GM21723 (cell line): ENCODE data around the gene STOML1.
"Not testable (repeated sequence)": the region's sequence is repeated elsewhere in the genome, so short reads cannot be mapped to it uniquely, and the experiment has no call there.

Experiments used
- ATAC-seq: cut with Tn5 transposase; IDR thresholded peaks from one replicate; pipeline ENCODE4 v1.9.1; 2021; ENCODE audit warnings: mild to moderate bottlenecking, moderate library complexity; ENCODE audit not compliant: unreplicated experiment

The STOML1 gene

DNA sequence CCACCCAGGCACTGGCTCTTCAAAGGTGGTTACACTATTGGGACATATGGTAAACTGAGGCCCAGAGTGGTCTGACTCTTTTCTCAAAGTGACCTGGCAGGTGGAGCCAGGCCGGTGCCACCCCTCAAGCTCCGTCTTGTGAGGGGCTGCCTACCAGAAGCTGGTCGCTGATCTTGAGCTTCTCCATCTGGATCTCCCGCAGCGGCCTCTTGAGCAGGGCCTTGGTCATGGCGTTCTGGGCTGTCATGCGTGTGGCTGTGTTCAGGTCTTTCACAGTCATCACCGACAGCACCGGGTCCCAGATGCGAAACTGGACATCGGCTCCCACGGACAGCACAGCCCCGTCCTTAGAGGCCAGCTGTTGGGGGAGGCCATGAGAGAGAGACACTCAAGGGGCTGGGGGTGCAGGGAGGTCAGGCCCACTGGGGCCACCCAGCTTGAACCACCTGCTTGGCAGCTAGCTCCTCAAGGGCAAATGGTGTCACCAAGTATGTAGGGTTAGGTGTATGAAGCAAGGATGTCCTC is 3.6 kb downstream of the STOML1 start:
- no peak for ATAC-seq

DNA sequence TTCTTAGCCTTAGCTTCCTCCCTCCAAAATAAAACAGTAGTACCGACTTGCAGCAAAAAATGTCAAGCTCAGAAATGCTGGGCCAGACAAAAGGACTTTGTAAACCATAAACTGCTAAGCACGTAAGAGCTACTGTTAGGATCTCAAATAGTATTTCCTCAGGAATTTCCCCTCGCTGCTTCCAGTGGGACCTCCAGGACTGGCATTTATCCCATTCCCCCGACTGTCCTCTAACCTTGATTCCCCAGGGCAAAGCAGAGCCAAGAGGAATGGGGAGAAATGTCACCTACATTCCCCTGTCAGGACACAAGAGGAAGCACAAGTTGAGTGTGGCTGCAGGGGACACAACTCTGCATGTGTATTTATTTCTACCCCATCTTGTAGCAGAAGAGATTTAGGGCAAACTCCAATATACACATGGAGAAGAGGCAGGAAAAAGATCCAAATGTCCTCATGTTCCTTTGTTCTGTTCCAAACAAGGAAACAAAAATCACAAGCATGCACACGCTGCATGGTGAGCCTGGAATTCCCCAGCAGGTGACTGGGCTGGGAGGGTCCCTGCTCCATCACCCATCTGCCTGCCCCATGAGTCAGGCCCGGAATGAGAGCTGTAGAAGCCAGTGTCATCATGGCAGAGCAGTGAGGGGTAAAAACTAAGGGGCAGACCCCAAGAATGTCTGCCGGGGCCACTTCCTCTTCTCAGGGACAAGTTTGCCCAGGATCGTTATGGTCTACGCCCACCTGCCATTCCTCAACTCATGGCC is 4.2 kb downstream of the STOML1 start:
- ATAC-seq, result no peak

DNA sequence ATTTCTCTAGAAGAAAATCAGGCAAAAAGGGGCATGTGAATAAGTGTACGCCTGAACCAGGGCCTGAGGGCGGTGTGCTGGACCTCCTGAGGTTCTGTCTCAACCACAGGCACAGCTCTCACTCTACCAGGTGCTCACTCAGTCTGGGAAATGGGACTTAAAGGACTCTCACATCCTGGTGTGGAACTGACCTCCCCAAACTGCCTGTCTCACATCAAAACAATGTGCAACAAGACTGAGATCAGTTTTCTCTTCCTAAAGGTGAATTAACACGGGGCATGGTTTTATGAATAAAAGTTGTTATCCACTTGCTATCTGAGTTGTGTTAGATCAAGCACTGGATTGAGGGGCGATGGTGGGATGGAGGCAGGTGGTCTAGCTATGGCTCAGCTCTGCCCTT is 4.8 kb downstream of the STOML1 start:
- no peak for ATAC-seq

DNA sequence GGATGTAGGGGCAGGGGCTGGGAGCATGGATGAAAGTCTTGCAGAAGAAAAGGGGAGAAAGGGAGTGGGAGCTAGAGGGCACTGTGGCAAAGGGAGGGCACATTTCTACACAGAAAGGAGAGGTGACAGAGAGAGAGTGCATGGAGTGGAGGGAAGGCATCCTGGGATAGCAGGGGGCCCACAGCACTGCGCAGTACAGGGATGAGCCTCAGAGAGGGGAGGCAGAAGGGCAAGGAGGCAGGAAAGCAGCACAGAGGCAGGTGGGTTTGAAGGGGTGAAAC is 5.4 kb downstream of the STOML1 start:
- ATAC-seq, result no peak

DNA sequence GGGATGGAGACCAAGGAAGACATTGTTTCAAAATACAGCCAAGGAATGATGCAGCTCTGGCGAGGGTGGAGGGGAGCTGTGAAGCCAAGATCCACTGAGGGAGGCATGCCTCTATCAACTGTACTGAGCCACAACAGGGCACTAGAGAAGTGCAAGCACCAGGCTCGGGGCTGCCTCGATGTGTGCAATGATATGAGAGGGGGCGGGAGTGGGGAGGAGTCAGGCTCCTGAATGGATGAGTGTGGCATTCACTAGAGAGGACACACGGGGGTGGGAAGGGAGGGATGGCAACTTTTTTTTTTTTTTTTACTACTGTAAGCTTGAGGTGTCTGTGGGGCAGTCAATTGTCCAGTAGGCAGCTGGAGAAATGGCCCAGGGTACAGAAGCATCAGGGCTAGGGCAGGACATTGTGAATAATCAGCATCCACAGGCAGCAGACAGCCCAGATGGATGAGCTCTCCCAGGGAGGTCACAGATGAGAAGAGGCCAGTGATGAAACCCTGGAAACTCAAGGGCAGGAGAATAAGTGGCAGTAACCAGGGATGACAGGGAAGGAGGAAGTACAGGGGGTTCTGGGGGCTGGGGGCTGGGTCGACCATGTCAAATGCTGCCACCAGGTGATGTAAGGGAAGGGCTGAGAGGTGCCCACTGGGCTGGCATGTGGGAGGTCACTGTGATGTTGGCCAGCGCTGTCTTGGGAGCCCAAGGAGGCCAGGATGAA is 5.9 kb downstream of the STOML1 start:
- no peak for ATAC-seq

DNA sequence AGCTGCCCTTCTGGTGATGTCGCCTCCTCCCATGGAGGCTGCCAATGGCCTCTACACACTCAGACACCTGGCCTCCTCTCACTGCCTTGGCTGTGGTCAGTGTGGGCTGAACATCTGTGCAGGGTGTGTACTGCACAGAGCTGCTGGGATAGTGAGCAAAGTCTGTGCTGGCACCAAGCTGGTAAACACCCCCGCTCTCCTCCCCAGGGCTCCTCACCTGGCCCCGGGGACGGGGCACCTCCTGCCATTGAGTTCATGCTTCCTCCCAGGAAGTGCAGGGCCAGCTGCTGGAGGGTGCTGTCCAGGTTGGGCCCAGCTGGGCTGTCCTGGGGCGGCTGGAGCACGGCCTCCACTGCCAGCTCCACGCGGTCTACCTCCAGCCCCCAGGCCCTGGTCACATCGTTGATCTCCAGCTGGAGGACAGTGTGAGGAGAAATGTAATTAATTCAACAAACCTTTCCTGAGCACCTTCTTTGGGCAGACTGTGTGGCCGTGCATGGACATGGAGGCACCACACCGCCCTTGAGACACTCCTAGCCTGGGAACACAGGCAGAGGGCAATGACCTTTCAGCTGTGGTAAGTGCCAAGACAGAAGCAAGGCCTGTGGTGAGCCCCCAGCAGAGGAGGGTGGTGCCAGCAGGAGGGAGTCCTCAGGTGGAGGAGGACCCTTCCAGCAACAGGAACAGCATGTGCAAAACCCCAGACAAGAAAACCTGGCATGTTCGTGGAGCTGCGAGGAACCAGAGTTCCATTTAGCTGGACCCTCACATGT is 6.8 kb downstream of the STOML1 start:
- ATAC-seq, result no peak

DNA sequence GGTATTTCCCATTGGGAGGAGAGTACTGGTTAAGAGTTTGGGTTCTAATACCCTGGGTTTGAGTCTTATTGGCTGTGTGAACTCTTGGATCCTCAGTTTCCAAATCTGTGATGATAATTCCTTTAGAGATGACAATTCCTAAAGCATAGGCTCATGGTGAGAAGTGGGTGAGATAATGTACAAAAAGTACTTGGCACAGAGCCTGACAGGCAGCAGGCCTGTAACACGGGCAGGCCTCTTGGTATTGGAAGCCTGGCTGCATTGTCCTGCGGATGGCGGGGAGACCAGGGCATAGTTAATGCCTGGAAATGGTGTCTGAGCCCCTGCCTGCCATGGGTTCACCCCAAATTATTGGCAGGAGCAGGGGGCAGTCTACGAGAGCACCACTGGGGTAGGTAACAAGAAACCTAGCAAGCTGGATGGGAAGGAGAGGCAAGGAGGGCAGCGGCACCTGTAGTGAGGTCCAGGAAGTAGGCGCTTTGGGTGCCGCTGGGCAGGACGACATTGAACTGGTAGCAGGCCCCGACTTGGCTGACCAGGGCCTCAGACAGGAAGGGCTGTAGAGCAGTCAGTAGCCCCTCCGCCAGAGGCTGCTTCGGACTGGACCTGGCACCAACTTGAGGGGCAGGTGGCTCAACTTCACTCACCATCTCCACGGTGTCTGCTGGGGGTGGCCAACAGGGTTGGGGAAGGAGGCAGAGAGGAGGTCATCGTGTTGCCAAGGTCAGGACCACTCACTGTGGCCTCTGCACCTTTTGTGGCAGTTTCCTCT is 7.7 kb downstream of the STOML1 start:
- no peak for ATAC-seq

DNA sequence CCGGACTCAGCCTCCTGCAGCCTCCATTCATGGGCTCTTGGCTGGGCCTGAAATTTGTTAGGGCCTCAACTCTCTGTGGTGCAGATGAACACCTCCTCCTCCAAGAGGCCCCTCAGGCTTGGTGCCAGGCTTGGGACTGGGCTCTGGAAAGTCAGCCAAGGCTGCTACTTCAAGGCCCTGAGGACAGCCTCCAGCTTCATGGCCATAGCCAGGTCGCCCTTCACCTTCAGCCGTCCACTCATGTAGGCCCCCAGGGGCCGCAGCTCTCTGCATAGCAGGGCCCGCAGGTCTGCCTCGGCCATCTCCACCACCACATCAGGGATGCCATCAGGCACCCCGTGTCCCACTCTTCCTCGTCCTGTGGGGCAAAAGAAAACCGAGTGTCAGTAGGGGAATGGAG is 8.3 kb downstream of the STOML1 start:
- no peak for ATAC-seq

DNA sequence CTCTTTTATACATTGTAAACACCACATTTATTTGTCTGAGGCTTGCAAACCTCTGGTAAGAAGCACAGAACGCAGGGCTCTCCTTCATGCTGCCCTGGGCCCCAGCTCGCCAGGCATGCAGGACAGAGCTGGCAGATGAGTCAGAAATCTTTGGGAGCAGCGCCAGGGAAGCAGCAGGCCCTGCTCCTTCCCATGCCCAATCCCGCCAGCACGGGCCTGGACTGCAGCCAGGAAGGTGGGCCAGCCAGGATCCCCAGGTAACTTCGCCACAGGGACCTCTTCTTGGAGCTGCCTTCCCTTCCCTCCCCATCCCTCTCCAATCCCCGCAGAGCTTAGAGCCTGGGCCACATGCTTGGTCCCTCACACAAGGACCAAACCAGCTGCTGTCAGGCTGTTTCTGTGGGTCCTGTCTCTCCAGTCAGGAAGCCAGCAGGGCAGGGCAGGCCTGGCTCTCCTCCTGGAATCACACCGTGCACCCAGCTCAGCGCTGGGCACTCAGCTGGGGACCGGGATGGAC is 8.8 kb downstream of the STOML1 start:
- no peak for ATAC-seq

DNA sequence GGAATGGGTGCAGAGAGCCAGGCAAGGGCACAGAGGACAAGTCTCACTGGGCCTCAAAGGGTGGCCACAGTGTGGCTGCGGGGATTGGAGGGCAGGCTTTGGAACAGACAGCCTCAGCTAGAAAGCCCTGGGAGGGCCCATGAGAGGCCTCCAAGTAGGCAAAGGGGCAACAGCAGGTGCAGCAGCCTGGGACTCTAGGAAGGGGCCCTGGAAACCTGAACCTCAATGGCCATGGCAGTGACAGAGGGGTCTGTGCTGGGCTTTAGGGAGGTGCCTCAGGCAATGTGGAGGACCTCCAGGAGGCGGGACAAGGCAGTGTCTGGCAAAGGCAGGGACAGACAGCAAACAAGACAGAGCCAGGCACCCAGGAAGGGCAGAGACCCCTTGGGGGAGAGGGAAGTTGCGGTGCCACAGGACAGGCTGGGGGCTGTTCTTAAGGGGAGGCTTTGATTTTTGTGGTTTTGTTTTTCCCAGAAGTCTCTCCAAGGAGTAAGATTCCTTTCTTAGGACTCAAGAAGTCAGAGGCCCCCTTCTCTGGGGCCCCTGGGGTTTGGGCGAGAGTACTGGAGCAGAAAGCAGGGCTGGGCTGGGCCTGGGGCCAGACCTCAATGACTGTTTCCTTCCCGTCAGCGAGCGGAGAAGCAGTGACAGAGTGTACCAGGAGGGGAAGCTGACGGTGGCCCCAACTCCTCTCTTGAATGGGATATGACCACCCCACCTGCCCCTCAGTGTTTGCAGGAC is 9.7 kb downstream of the STOML1 start:
- ATAC-seq, result no peak

DNA sequence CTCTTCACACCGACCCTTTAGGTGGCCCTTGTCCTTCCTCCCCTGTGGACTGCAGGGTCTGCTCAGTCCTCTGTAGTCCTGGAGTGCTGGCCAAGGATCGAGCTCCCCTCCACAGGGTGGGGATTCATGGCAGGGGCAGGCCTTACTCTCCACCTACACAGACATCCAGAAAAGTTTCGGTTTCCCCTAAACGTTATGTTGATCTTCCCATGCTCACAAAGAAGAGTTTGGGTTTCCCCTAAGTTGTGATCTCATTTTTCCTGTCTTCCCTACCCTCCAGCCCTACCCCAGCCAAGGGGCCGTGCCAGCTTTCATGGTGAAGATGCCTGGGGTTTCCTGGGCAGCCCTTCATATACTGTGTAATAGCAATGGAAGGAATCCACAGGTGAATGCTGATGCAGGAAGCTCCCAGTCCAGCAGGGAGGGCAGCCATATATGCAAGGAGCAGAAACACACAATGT is 10.3 kb downstream of the STOML1 start:
- no peak for ATAC-seq

DNA sequence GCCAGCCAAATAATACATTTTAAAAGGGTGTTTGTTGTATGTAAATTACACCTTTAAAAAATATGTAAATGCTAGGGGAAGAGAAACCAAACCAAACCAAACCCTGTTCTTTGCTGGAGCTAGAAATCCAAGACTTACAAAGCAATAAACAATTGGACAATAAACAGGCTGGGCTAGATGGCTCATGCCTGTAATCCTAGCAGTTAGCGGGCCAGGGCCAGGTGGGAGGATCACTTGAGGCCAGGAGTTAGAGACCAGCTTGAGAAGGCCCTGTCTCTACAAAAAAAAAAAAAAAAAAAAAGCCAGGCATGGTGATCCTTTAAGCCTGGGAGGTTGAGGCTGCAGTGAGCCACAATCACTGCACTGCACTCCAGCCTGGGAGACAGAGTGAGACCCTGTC is 12.5 kb downstream of the STOML1 start:
- no peak for ATAC-seq

DNA sequence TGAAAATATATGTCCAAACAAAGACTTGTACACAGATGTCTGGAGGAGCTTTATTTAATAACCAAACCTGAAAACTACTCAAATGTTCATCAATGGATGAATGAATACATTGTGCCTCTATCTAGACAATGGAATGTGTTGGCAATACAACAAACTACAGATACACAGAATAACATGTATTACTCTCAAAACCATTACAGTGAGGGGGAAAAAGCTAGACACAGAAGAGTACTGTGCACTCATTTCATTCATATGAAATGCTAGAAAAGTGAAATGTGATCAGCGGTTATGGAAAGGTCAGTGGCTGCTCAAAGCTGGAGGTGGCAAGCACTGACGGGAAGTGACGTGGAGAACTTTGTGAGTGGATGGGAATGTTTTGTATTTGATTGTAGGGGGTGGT is 13.2 kb downstream of the STOML1 start:
- ATAC-seq, result no peak

DNA sequence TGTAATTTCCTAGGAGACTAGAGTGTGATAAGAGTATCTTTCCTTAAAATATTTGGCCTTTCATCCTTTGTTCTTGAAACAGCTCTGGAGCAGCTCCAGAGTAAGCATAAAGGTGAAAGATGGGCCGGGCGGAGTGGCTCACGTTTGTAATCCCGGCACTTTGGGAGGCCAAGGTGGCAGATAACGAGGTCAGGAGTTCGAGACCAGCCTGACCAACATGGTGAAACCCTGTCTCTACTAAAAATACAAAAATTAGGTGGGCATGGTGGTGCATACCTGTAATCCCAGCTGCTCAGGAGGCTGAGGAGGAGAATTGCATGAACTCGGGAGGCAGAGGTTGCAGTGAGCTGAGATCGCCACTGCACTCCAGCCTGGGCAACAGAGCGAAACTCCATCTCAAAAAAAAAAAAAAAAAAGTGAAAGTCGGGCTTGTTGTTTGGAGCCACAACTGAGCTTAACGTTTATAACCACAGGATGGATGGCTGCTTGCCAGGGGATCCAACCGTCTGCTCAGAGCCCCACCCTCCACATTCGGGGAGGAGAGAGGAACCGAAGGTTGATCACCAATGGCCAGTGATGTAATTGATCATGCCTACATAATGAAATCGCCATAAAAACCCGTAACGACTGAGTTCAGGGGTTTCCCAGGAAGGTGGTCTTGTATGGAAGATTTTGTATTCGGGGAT is 16.5 kb downstream of the STOML1 start:
- ATAC-seq, result not testable (repeated sequence)

DNA sequence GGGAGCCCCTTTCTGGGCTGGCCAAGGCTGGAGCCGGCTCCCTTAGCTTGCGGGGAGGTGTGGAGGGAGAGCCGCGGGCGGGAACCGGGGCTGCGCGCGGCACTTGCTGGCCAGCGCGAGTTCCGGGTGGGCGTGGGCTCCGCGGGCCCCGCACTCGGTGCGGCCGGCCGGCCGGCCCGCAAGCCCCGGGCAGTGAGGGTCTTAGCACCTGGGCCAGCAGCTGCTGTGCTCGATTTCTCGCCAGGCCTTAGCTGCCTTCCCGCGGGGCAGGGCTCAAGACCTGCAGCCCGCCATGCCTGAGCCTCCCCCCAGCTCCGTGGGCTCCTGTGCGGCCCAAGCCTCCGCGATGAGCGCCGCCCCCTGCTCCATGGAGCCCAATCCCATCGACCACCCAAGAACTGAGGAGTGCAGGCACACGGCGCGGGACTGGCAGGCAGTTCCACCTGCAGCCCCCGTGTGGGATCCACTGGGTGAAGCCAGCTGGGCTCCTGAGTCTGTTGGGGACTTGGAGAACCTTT is 18.4 kb downstream of the STOML1 start:
- ATAC-seq, result not testable (repeated sequence)

DNA sequence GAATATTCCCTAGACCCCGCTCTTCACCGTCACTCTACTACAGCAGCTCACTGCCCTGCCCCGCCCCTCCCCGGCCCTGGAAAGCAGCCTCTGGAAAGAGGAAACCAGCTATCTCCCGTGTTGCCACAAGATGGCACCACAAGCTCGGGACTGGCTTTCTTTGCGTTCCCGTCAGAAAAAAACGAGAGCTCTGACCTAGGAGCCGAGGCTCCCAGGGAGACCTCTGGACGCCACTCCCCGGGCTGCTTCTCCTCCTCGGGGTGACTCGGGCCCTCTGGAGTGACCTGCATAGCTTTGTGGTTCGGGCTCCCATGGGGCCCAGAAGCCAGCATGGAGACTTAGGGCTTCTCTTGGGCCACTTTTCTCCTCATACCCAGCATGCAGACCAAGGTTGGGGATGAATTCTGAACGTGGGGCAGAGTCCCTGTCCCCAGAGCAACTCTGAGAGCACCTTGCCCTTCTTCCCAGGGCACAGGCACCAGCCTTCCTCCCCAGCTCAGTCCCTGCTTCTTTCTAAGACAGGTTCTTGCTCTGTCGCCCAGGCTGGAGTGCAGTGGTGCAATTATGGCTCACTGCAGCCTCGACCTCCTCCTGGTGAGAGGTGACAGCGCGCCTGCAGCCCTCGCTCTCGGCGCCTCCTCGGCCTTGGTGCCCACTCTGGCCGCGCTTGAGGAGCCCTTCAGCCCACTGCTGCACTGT is 19.0 kb downstream of the STOML1 start:
- ATAC-seq, result no peak

DNA sequence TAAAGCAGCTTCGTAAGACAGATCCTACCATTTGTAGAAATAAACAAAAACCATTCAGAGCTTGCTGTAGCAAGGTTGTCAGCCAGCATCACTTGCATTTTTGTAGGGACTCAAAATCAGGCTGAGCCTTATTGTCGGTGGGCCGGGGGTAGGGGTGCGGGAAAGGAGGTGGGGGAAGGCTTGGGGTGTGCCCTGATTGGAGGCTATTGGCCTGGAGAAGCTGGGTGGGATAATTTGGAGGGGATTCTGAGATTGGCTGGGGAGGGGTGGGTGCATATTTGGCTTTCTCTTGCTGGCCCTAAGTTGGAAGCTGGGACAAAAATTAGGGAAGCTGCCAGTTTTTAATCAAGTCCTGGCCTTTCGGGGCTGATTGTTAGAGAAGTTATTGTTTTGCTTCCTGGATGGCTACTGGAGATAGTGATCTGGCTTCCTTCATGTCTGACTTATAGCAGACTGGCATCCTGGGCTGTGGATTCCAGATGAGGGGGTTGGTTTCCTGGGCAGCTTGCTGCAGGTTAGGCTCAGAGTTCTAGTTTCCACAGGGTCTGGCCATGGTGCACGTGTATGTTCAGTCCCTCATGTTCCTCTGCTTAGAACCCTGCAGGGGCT is 22.8 kb downstream of the STOML1 start:
- no peak for ATAC-seq

DNA sequence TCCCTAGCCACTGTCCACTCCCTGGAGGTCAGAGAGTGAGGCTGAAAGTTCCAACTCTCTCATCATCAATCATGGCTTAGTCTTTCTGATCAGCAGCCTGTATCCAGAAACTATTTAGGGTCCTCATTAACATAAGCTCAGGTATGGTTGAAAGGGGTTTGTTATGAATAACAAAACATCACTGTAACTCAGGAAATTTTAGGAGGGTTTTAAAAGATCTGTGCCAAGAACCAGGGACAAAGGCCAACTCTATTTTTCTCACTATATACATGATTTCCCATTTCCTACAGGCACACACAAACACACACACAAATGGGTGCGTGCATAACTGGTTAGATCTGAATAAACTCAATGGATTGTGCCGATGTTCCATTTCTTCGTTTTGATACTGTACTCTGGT is 23.6 kb downstream of the STOML1 start:
- ATAC-seq, result no peak
